HL-60 (cell line): ENCODE results near the gene TBCD.

ENCODE experiments used
- DNase-seq, 2 experiments: peaks; one replicate each; pipeline ENCODE4 v3.0.0-alpha.2; 2010 to 2020; ENCODE audit warnings: low read depth in 1 of 2, low spot score in 1 of 2
- H3K27ac ChIP-seq: fragments of 250-450 bp; sonication (Bioruptor Pico); replicated peaks from 2 replicates; pipeline ENCODE4 v1.5.1; 2020; ENCODE audit warnings: mild to moderate bottlenecking, moderate library complexity
- H3K27me3 ChIP-seq: fragments of 250-450 bp; sonication (Bioruptor Pico); 2 replicates; pipeline ENCODE4 v1.5.1; 2021; ENCODE audit warnings: mild to moderate bottlenecking, moderate library complexity; ENCODE audit not compliant: insufficient read depth, poor library complexity, severe bottlenecking
- H3K4me3 ChIP-seq: replicated peaks from 2 replicates; pipeline ENCODE4 v1.5.1; 2011; ENCODE audit warnings: mild to moderate bottlenecking, control low read depth, low read length; ENCODE audit not compliant: insufficient read depth
- CTCF ChIP-seq: IDR thresholded peaks from one replicate; pipeline ENCODE4 v1.5.1; 2011; ENCODE audit warnings: low read length, control low read depth, inconsistent platforms; ENCODE audit not compliant: insufficient read depth
- GABPA ChIP-seq: IDR thresholded peaks from 2 replicates; pipeline ENCODE4 v1.6.1; 2012; ENCODE audit warnings: low read depth
- POLR2AphosphoS5 ChIP-seq: IDR thresholded peaks from 2 replicates; pipeline ENCODE4 v1.6.1; 2012; ENCODE audit warnings: low read depth
- REST ChIP-seq: IDR thresholded peaks from 2 replicates; pipeline ENCODE4 v1.6.1; 2012; ENCODE audit warnings: low read depth; ENCODE audit not compliant: insufficient replicate concordance
- SPI1 ChIP-seq: IDR thresholded peaks from 2 replicates; pipeline ENCODE4 v1.6.1; 2012; ENCODE audit warnings: low read depth, mild to moderate bottlenecking, borderline replicate concordance

The TBCD gene

GRCh38 chr17:82882715-82883418, 131.0 kb downstream of the TBCD start:
- H3K27ac ChIP-seq, result no peak overlapping the region
- no peaks in the 10 kb centered on the region for H3K27me3 ChIP-seq
- no peak for TF ChIP-seq REST
- TF ChIP-seq GABPA, result no peak
- TF ChIP-seq POLR2AphosphoS5, result no peak
- no peak for TF ChIP-seq SPI1
- no peak for TF ChIP-seq CTCF
- no peak overlapping the region for H3K4me3 ChIP-seq
- no peak for DNase-seq

GRCh38 chr17:82883419-82884031, 131.7 kb downstream of the TBCD start:
- TF ChIP-seq POLR2AphosphoS5 (no peak), SPI1 (no peak), REST (no peak), CTCF (no peak), GABPA (no peak)
- H3K27ac ChIP-seq, result no peak overlapping the region
- H3K27me3 ChIP-seq, result no peaks in the 10 kb centered on the region
- H3K4me3 ChIP-seq, result no peak overlapping the region
- DNase-seq, result no peak

GRCh38 chr17:82884341-82884969, 132.6 kb downstream of the TBCD start:
- Histone ChIP-seq H3K4me3 (no peak overlapping the region), H3K27me3 (no peaks in the 10 kb centered on the region), H3K27ac (no peak overlapping the region)
- TF ChIP-seq GABPA, result no peak
- no peak for TF ChIP-seq CTCF
- no peak for TF ChIP-seq REST
- TF ChIP-seq POLR2AphosphoS5, result no peak
- no peak for TF ChIP-seq SPI1
- no peak for DNase-seq
